K562 (cell line): ENCODE results near the gene SPEG. TPM values are rescaled to one million over a fixed set of nuclear protein-coding genes. Genes with fewer than 3 reads are reported as not detected.

Experiments used
- BDP1 ChIP-seq: IDR thresholded peaks from 3 replicates; pipeline ENCODE4 v1.6.1; 2011; ENCODE audit not compliant: insufficient read length, insufficient read depth
- IFI16 ChIP-seq: fragments of 250-450 bp; sonication (Bioruptor Pico); IDR thresholded peaks from 2 replicates; pipeline ENCODE4 v2.1.2; 2022; ENCODE audit warnings: mild to moderate bottlenecking, inconsistent platforms
- KDM2B ChIP-seq: fragments of 250-450 bp; sonication (Bioruptor Pico); IDR thresholded peaks from 2 replicates; pipeline ENCODE4 v1.8.0; 2021; ENCODE audit warnings: mild to moderate bottlenecking, moderate library complexity
- MED1 ChIP-seq: sonication (generic); formaldehyde crosslinking; IDR thresholded peaks from 2 replicates; pipeline ENCODE4 v1.8.1; 2023; ENCODE audit warnings: missing genetic modification reagents, borderline replicate concordance
- MLLT1 ChIP-seq, 2 experiments: fragments of 450-650 bp; IDR thresholded peaks; 2 replicates each; pipeline ENCODE4 v1.6.1; 2016
- MXI1 ChIP-seq: IDR thresholded peaks from 2 replicates; pipeline ENCODE4 v1.6.1; 2011; ENCODE audit warnings: low read depth, mild to moderate bottlenecking, improper control_type of control experiment, low read length
- PBX2 ChIP-seq, 2 experiments: IDR thresholded peaks in 1 of 2; conservative IDR thresholded peaks in 1 of 2; 2 replicates each; pipeline ENCODE4 v1.6.1; 2016; ENCODE audit warnings: low read depth in 2 of 2, mild to moderate bottlenecking in 1 of 2, missing compliant biosample characterization in 1 of 2, missing genetic modification characterization in 1 of 2, moderate library complexity in 1 of 2
- PML ChIP-seq: IDR thresholded peaks from 2 replicates; pipeline ENCODE4 v1.6.1; 2012; ENCODE audit warnings: low read length, inconsistent platforms
- POLR3A ChIP-seq: IDR thresholded peaks from 2 replicates; pipeline ENCODE4 v1.6.1; 2011; ENCODE audit warnings: borderline replicate concordance, mild to moderate bottlenecking, moderate library complexity; ENCODE audit not compliant: insufficient read length, insufficient read depth; ENCODE audit errors: extremely low read depth
- RBM39 ChIP-seq: fragments of 200-400 bp; formaldehyde crosslinking; optimal IDR thresholded peaks from 2 replicates; pipeline ENCODE3; 2018; ENCODE audit warnings: low read depth, low read length
- RNF219 ChIP-seq: fragments of 250-450 bp; sonication (Bioruptor Pico); IDR thresholded peaks from 2 replicates; pipeline ENCODE4 v1.5.0; 2022; ENCODE audit warnings: mild to moderate bottlenecking
- SMAD2 ChIP-seq: fragments of 150-350 bp; IDR thresholded peaks from 2 replicates; pipeline ENCODE4 v1.6.1; 2014; ENCODE audit warnings: low read depth, mild to moderate bottlenecking, low read length
- TAF7 ChIP-seq: fragments of 450-650 bp; IDR thresholded peaks from 2 replicates; pipeline ENCODE4 v1.6.1; 2016; ENCODE audit warnings: missing genetic modification characterization, missing compliant biosample characterization
- TCF15 ChIP-seq: fragments of 250-450 bp; sonication (Bioruptor Pico); IDR thresholded peaks from 2 replicates; pipeline ENCODE4 v1.8.0; 2022; ENCODE audit warnings: moderate library complexity, mild to moderate bottlenecking, inconsistent platforms
- ZC3H8 ChIP-seq: fragments of 450-650 bp; IDR thresholded peaks from 2 replicates; pipeline ENCODE4 v1.6.1; 2017
- ZNF165 ChIP-seq: fragments of 250-450 bp; sonication (Bioruptor Pico); IDR thresholded peaks from 2 replicates; pipeline ENCODE4 v1.4.0; 2020; ENCODE audit warnings: borderline replicate concordance
- ZNF174 ChIP-seq: fragments of 250-450 bp; sonication (Bioruptor Pico); IDR thresholded peaks from 2 replicates; pipeline ENCODE4 v1.4.0; 2020; ENCODE audit warnings: mild to moderate bottlenecking
- ZNF197 ChIP-seq: fragments of 200-800 bp; sonication (Bioruptor generic); IDR thresholded peaks from 2 replicates; pipeline ENCODE4 v1.6.1; 2016; ENCODE audit warnings: low read depth, missing genetic modification characterization, missing compliant biosample characterization
- ZNF316 ChIP-seq: fragments of 450-650 bp; IDR thresholded peaks from 2 replicates; pipeline ENCODE4 v1.6.1; 2016
- ZNF449 ChIP-seq: fragments of 250-450 bp; sonication (Bioruptor Pico); IDR thresholded peaks from 2 replicates; pipeline ENCODE4 v1.8.0; 2022; ENCODE audit warnings: moderate library complexity, mild to moderate bottlenecking, inconsistent platforms
- polyA plus RNA-seq, 8 experiments: library from polyadenylated mRNA; depleted of rRNA in 4 of 8; stranded (reverse) in 5 of 8; unstranded in 3 of 8; fragments of >200 nt; fragmentation: Nextera tagmentation in 2 of 8; fragmentation: Illumina TruSeq in 1 of 8; extraction: Ambion mirVana in 2 of 8; extraction: Trizol in 1 of 8; gene quantifications; 2 replicates each; pipeline versions ENCODE4 v1.2.1 to v1.2.3, GENCODE V29; 2011 to 2014; ENCODE audit warnings: inconsistent platforms in 1 of 8, missing spikeins in 1 of 8
- total RNA-seq, 7 experiments: library from RNA; depleted of rRNA in 6 of 7; stranded (reverse); fragments of >200 nt in 6 of 7; fragmentation: Illumina TruSeq in 2 of 7; extraction: Trizol in 2 of 7; gene quantifications; 2 replicates each; pipeline versions ENCODE4 v1.2.1 to v1.2.3, GENCODE V29; 2011 to 2021; ENCODE audit warnings: low replicate concordance in 1 of 7

The SPEG gene
- total and polyA plus RNA-seq, 9 of the 15 experiments (the other 6 are each of a cell fraction or from before 2014, with no cell fraction given) = 0.49 to 8.7 (median 3.0) TPM

DNA sequence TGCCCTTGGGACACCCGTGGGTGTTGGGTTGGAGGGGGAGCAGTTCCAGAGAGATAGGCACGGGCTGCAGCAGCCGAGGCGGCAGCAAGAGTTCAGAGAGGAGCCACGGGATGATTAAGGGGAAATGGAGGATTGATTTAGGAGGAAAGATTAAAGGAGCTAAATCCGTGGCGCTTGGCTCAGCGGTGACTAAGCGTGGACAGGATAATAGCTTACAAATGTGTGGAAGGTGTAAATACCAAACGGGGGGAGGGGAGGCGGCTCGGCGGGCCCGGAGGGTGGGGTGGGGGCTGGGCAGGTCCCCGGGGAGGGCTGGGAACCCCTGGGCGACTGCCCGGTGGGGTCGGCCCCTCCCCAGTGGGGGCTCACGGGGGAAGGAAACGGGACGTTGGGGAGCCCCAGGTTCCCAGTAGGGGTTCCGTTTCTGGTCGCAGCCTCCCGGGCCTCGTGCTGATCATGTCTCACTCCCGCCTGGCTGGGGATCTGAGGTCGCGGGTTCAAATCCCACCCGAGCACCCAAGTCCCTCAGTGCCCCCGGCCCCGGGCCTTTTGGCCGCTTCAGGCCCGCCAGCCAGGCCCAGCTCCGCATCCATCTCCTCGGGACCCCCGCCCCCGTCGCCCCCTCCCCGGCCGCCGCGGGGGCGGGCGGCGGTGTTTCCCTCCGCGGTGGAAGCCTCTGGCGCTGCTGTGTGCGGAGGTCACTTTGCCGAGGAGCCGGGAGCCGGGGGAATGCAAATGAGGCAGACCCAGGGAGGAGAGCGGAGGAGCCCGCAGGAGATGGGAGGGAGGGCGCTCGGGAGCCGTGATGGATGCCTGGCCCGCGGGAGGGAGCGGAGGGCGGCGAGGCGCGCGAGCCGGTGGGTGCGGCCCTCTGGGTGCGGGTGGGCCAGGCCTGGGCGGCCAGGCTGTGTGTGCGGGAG is 87.7 kb downstream of the SPEG start (continued):
- TF ChIP-seq POLR3A (no peak), PML (no peak), RNF219 (CRISPR knock-in tag) (no peak), ZNF316 (peak; percentile 53), ZNF174 (no peak), TCF15 (CRISPR knock-in tag) (no peak), MLLT1 (IDR thresholded peaks at IDR 0.05) (no peak), ZNF197 (CRISPR knock-in tag) (no peak), IFI16 (CRISPR knock-in tag) (no peak), RBM39 (no peak), MXI1 (no peak), KDM2B (CRISPR knock-in tag) (no peak), ZNF165 (CRISPR knock-in tag) (no peak), PBX2 (CRISPR knock-in tag; IDR thresholded peaks at IDR 0.05; ENCODE audit: low read depth) (no peak), PBX2 (tag; conservative IDR thresholded peaks at IDR 0.05; ENCODE audit: low read depth) (peak; percentile 76), BDP1 (no peak), ZC3H8 (no peak), TAF7 (tag) (no peak), MED1 (no peak), SMAD2 (no peak), ZNF449 (no peak)
